HG02610 (cell line): ENCODE data around the gene HMGXB3.

Experiments
- ATAC-seq: cut with Tn5 transposase; IDR thresholded peaks from one replicate; pipeline ENCODE4 v1.9.1; 2021; ENCODE audit warnings: mild to moderate bottlenecking, moderate library complexity; ENCODE audit not compliant: unreplicated experiment

The HMGXB3 gene

DNA sequence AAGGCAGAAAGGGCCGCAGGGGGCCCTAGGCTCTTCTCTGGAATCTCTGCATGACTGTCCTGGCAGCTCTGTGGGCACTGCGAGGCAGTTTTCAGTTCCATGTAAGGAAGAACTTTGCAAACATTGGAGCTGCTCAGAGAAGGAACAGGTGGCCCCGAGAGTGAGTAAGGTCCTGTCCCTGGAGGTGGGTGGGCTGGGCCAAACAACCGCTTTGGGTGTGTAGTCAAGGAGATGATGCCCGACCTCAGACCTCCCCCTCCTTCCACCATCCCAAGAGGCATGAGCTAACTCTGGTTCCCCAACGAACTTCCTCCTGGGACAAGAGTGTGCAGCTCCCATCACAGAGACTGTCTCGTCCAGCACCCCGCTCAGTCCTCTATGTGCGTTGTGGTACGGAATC lies 65.3 kb downstream of the HMGXB3 start:
- ATAC-seq: no peak

DNA sequence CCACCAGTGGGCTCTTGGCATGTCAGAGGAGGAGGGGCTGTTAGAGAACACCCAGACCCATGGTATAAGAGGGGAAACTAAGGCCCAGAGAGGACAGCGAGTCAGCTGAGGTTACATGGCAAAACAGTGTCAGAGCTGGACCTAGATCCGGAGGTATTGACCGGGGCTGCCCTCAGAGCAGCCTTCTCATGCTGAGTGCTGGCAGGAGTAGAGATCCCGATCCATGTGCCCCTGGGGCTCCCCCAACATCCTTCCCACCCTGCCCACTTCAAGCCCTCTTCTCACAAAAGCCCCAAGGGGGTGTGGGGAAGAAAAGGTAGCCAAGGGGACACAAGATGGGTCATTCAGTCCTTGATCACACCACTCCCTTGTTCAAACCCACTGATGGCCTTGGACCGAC lies 65.9 kb downstream of the HMGXB3 start:
- no peak for ATAC-seq

- ATAC-seq: peak; percentile 80
Measured at GRCh38 chr5:150066901-150067396, 66.4 kb downstream of the HMGXB3 start.

GRCh38 chr5:150067405-150067960 lies 66.9 kb downstream of the HMGXB3 start:
- ATAC-seq: peak; percentile 28

DNA sequence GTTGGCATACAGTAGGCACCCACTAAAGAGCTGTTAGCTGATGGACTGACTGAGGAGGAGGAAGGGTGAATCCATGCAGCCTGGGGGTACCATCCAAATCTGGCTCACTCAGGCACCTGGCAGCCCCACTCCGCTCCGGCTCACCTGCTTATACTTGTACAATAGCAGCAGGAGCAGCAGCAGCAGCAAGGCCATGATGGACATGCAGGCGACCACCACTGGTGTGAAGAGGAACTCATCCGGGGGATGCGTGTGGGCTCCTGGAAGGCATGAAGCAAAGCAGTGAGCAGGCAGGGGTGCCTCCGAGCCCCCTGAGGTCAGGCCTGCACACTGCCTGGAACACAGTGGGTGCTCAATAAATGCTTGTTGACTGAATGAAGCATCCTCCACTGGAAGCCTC lies 67.5 kb downstream of the HMGXB3 start:
- no peak for ATAC-seq

- ATAC-seq: no peak
Measured at GRCh38 chr5:150068472-150068871, 67.9 kb downstream of the HMGXB3 start.

GRCh38 chr5:150068961-150069645 lies 68.6 kb downstream of the HMGXB3 start:
- no peak for ATAC-seq

- ATAC-seq: no peak
Measured at GRCh38 chr5:150069672-150070627, 69.4 kb downstream of the HMGXB3 start.

GRCh38 chr5:150070821-150071220 lies 70.3 kb downstream of the HMGXB3 start:
- no peak for ATAC-seq

DNA sequence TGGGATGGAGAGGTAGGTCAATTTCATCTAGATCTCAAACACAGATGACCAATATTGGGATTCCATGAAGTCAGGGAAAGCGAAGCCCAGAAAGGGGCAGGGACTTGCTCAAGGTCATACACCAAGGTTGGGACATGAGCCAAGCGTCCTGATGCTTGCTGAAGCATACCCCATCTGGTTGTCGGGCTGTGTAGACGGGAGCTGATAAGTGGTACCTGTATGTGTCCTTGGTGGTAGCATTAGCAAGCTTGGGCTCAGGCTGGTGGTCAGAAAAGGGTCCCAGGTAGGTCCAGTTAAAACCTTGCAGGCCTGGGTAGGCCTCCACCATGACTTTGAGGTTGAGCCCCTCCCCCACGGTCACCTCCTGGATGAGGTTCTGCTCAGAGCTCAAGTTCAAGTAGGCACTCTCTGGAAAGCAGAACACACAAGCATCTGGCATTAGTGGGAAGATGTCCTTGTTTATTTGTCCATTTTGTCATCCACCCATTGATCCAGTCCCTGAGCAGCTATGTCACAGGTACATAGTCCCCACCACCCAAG lies 72.6 kb downstream of the HMGXB3 start:
- no peak for ATAC-seq

GRCh38 chr5:150073677-150074076 lies 73.1 kb downstream of the HMGXB3 start:
- no peak for ATAC-seq

- ATAC-seq: no peak
Measured at GRCh38 chr5:150075233-150075632, 74.7 kb downstream of the HMGXB3 start.

DNA sequence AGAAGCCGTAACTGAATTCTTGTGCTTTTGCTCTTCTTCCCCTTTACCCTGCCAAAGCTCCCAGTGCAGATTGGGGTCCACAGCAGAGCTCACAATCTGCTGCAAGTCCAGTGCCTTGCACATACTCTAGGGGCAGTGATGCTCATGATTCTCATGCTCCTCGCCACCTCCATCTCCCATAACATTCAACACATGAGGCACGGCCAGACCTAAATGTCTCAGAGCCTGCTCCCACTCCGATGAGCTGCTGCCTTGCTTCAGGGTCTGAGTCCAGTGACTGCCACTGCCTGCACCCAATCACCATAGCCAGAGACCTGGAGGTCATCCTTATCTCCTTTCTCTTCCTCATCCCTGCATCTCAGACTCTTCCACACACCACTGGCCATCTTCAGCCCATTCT lies 75.3 kb downstream of the HMGXB3 start:
- ATAC-seq: no peak

DNA sequence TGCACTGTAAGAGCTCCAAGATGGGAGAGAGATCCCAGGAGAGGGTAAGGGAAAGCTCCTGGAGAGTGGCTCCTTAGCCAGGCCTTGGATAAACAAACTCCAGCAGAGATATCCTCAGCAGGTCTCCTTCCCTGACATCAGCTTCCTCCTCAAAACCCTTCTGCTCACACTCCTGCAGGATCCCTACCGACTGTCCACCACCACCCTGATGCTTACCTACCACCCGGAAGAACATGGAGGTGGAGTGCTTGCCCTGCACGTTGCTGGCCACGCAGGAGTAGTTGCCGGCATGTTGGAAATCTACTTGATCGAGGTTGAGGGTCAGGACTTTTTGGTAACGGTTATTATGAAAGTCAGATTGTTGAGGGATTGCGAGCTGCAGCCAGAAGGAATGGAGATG lies 76.5 kb downstream of the HMGXB3 start:
- ATAC-seq: no peak

DNA sequence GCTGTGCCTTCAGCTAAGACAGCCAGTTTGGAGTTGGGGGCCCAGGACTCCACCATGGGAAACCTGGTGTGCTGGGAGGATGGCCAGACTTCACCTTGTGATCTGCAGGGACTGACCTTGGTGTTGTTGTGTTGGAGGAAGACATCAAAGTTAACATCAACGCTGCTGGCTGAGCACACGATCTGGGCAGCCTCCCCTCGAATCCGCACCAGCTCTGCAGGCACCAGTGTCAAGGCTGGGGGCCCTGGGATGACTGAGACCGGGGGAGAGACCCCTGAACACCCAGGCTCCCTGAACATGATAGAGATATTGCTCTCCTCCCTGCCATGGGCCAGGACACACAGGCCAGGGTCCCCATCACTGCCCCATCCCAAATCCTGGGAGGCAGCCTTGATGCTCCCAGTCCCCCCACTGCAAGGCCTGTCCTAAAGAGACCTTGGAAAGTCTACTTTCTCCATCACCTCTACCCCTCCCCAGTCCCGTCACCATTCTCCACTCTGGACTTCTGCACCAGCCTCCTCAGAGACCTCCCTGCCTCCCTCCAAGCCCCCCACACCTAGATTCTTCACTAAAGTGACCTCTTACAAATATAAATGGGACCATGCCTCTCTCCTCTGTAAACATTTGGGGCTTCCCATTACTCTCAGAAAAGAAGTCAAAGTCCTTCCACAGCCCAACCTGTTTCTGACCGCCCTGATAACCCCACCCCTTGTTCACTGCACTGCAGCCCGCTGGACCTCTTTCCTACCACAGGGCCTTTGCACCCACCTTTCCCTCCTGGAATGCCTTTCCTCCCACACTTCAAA lies 77.7 kb downstream of the HMGXB3 start:
- ATAC-seq: no peak

DNA sequence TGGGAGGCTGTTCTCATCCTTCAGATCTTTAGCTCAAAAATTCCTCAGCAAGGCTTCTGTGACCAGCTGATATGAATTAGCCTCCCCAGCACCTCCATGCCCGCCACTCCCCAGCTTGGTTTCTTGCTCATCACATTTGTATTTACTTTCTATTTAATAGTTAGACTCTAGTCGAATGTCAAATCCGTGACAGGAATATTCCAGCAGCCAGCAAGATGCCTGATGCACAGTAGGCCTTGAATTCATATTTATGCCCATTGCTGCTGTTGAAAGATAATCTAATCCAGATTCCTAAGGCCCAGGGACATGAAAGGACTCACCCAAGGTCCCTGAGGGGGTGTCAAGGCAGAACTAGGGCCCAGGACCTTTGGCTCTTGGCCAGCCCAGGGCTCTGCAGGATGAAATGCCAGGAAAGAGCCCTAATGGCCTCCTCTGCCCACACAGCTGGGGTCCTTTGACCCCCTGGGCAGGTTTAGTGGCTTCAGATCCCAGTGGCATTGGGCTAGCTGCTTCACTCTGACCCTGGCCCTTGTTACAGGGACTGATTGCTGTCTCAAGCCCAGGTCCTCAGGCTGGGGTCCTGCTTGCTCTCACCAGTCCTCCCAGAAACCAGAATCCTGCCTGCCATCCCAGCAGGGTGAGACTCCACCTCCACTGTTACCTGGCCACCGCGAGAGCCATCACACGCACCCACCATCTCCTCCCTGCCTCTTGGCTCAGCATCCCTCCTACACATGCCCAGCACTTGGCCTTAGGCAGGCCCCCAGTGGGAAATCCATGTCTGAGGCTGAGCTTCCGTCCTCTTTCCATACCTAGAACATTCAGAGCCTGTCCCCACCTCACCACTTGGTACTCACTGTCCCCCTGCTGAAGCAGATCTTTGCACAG lies 78.5 kb downstream of the HMGXB3 start:
- ATAC-seq: no peak

DNA sequence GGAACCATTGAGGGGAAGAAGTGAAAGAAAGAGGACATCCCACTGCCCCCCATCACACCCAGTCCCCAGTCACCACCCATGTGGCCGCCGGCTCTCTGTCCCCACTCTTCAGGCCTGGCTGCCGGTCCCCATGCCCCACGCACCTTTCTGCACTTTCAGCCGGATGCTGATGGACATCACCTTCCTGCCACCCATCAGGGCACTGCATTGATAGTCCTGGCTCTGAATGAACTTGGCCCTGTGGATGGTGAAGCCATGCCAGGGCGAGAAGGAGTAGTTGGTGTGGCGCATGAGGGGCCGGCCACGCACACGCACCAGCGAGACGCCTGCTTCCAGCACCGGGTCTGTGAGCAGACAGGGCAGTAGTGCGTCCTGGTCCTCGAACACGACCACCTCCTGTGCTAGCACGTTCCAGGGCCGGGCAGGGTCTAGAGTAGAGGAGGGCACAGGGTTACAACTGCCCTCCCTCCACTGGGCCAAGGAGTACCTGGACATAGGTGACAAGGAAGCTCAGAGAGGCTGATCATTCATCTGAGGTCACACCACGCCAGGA lies 79.4 kb downstream of the HMGXB3 start:
- ATAC-seq: no peak

GRCh38 chr5:150080696-150081435 lies 80.3 kb downstream of the HMGXB3 start:
- no peak for ATAC-seq
